ENCODE measurements around the gene SOX15.
A peak's percentile ranks its signal among the peaks of the same experiment; 100 is the strongest.

The SOX15 gene

GRCh38 chr17:7583253-7584109 lies 6.4 kb downstream of the SOX15 start, which contains the start of gene MPDU1:
Gene MPDU1, plus strand, starts transcription at chr17:7583852. Its CDS starts 11 bp downstream, at chr17:7583863.
- Histone ChIP-seq H3K9ac (peak within 1 kb of the TSS; percentile 92), H4K20me1 (ENCODE audit: insufficient read depth) (no peaks in the 10 kb centered on the region), H3K4me3 (IDR thresholded peaks at IDR 0.05; ENCODE audit: insufficient read depth, low read depth, low read length) (no peak within 1 kb of the TSS), H3K36me3 (ENCODE audit: insufficient read depth) (no peaks in the 10 kb centered on the region), H3K27ac (peak within 1 kb of the TSS; percentile 89), H3K27me3 (ENCODE audit: insufficient read depth, low read depth) (no peaks in the 10 kb centered on the region), H3K79me2 (ENCODE audit: insufficient read depth, low read depth) (no peaks in the 10 kb centered on the region), H2AFZ (ENCODE audit: low read depth) (0 out of 2 replicates have a peak within 1 kb of the TSS, but pooled peaks have one; percentile 26), H3K4me1 (ENCODE audit: low read depth, poor library complexity, severe bottlenecking) (peaks cover 11% of the 10 kb centered on the region), H3K4me2 (no peak within 1 kb of the TSS; the same call in none of the 2 replicates)
- no peak for TF ChIP-seq CTCF (conservative IDR thresholded peaks at IDR 0.05; ENCODE audit: low read depth, low read length)

DNA sequence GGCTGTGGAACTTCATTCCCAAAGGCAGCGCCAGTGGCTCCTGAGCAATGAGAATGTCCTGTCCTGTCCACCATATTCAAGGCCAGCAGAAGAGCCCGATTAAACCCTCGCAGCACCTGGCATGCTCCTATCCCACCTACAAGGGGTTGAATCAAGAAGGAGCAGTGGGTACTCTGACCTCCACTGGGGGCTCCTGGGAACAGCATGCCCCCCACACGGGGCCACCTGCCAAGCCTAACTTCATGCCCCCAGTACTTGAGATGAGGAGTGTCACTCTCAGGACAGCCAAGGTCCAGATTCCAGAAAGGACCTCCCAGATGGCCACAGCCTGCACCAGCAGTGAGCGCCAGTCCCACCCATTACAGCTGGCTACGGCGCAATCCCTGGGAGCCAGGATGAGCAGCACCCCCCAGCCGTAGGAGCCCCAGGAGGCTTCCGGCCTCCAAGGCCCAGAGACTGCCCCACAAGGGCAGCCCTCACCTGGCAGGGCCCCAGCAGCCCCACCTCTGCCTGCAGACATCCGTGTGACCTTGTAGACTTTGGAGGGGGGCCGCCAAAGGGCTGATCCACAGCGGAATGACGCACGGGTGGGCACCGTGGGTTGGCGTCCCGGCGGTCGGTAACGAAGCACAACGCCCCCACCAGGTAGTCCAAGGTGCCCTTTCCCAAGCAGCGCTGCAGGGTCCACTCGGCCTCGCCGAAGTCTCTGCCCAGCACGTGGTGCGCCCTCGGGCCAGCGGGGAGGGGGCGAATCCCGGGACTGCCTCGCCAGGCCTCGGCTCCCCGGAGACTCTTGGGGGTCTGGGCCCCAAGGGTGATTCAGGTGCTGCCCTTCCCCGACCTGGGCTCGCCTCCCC lies 7.3 kb downstream of the SOX15 start:
- Histone ChIP-seq H4K20me1 (ENCODE audit: insufficient read depth) (no peaks in the 10 kb centered on the region), H3K4me1 (ENCODE audit: low read depth, poor library complexity, severe bottlenecking) (peaks cover 11% of the 10 kb centered on the region), H3K4me3 (IDR thresholded peaks at IDR 0.05; ENCODE audit: insufficient read depth, low read depth, low read length) (no peak overlapping the region), H3K27me3 (ENCODE audit: insufficient read depth, low read depth) (no peaks in the 10 kb centered on the region), H3K27ac (no peak overlapping the region), H3K79me2 (ENCODE audit: insufficient read depth, low read depth) (no peaks in the 10 kb centered on the region), H2AFZ (ENCODE audit: low read depth) (no peak overlapping the region), H3K36me3 (ENCODE audit: insufficient read depth) (no peaks in the 10 kb centered on the region), H3K4me2 (no peak overlapping the region), H3K9ac (no peak overlapping the region)
- no peak for TF ChIP-seq CTCF (conservative IDR thresholded peaks at IDR 0.05; ENCODE audit: low read depth, low read length)

- TF ChIP-seq CTCF (conservative IDR thresholded peaks at IDR 0.05; ENCODE audit: low read depth, low read length): no peak
- no peak overlapping the region for H3K27ac ChIP-seq
- 0 out of 2 replicates have a peak, but pooled peaks cover under 1% of the 10 kb centered on the region for H3K79me2 ChIP-seq (ENCODE audit: insufficient read depth, low read depth)
- no peaks in the 10 kb centered on the region for H3K36me3 ChIP-seq (ENCODE audit: insufficient read depth)
- no peaks in the 10 kb centered on the region for H4K20me1 ChIP-seq (ENCODE audit: insufficient read depth)
- no peak overlapping the region for H3K4me3 ChIP-seq (IDR thresholded peaks at IDR 0.05; ENCODE audit: insufficient read depth, low read depth, low read length)
- no peak overlapping the region for H3K4me2 ChIP-seq
- H3K9ac ChIP-seq: no peak overlapping the region
- no peaks in the 10 kb centered on the region for H3K27me3 ChIP-seq (ENCODE audit: insufficient read depth, low read depth)
- no peak overlapping the region for H2AFZ ChIP-seq (ENCODE audit: low read depth)
- peaks cover 11% of the 10 kb centered on the region for H3K4me1 ChIP-seq (ENCODE audit: low read depth, poor library complexity, severe bottlenecking)
Observed at GRCh38 chr17:7580604-7581575, 9.0 kb downstream of the SOX15 start.
